Hematopoietic multipotent progenitor cell treated with erythropoietin and hydrocortisone succinate and interleukin-3 and kit ligand, for 6 days (in vitro differentiated cells): ENCODE measurements around the gene OMD.
"Not testable (repeated sequence)": the region's sequence is repeated elsewhere in the genome, so short reads cannot be mapped to it uniquely, and the experiment has no call there.

Source experiments
- DNase-seq: peaks from one replicate; pipeline ENCODE4 v3.0.0-alpha.2; 2015

The OMD gene

GRCh38 chr9:92411157-92411556, 13.1 kb downstream of the OMD start:
- not testable (repeated sequence) for DNase-seq

GRCh38 chr9:92408747-92409478, 15.4 kb downstream of the OMD start:
- no peak for DNase-seq

GRCh38 chr9:92407818-92408217, 16.5 kb downstream of the OMD start:
- no peak for DNase-seq

- peak; percentile 67 for DNase-seq
Observed at GRCh38 chr9:92406477-92406876, 17.8 kb downstream of the OMD start.

GRCh38 chr9:92405818-92406217, 18.5 kb downstream of the OMD start:
- DNase-seq, result no peak

- DNase-seq, result no peak
Observed at GRCh38 chr9:92404042-92404836, 20.0 kb downstream of the OMD start, which contains the start of gene OGN. TSS of gene OGN (minus strand) at chr9:92404578. CDS start at chr9:92403407, 1,171 bp downstream.

- no peak for DNase-seq
Observed at GRCh38 chr9:92402826-92403745, 21.2 kb downstream of the OMD start.

- no peak for DNase-seq
Observed at GRCh38 chr9:92402360-92402759, 21.9 kb downstream of the OMD start.

- no peak for DNase-seq
Observed at GRCh38 chr9:92397853-92398252, 26.4 kb downstream of the OMD start.

- no peak for DNase-seq
Observed at GRCh38 chr9:92395617-92396016, 28.7 kb downstream of the OMD start.

- no peak for DNase-seq
Observed at GRCh38 chr9:92393686-92394085, 30.6 kb downstream of the OMD start.

- no peak for DNase-seq
Observed at GRCh38 chr9:92392690-92393089, 31.6 kb downstream of the OMD start.

- DNase-seq, result no peak
Observed at GRCh38 chr9:92385953-92386352, 38.3 kb downstream of the OMD start.

GRCh38 chr9:92385477-92385876, 38.8 kb downstream of the OMD start:
- no peak for DNase-seq

- no peak for DNase-seq
Observed at GRCh38 chr9:92385001-92385400, 39.3 kb downstream of the OMD start.

GRCh38 chr9:92384375-92384774, 39.9 kb downstream of the OMD start:
- no peak for DNase-seq

- no peak for DNase-seq
Observed at GRCh38 chr9:92381775-92382174, 42.5 kb downstream of the OMD start.

GRCh38 chr9:92380603-92381002, 43.7 kb downstream of the OMD start:
- DNase-seq, result no peak

- DNase-seq, result no peak
Observed at GRCh38 chr9:92378865-92379560, 45.3 kb downstream of the OMD start.

- DNase-seq, result peak; percentile 33
Observed at GRCh38 chr9:92377876-92378275, 46.4 kb downstream of the OMD start.

GRCh38 chr9:92373167-92373566, 51.1 kb downstream of the OMD start:
- DNase-seq, result no peak

- no peak for DNase-seq
Observed at GRCh38 chr9:92369075-92369474, 55.2 kb downstream of the OMD start.
